ENCODE measurements around the gene IL3.

The IL3 gene

GRCh38 chr5:132073231-132074013 lies 13.0 kb downstream of the IL3 start, which contains the start of gene CSF2:
TSS of gene CSF2 (plus strand) at chr5:132073789. CDS start at chr5:132073824, 35 bp downstream.
- no peak for DNase-seq

GRCh38 chr5:132074091-132074771 lies 13.8 kb downstream of the IL3 start:
- DNase-seq = no peak

GRCh38 chr5:132074772-132075718 lies 14.6 kb downstream of the IL3 start:
- no peak for DNase-seq

- no peak for DNase-seq
Observed at GRCh38 chr5:132075719-132076077, 15.2 kb downstream of the IL3 start.

- DNase-seq = no peak
Observed at GRCh38 chr5:132076202-132076830, 15.9 kb downstream of the IL3 start.

- DNase-seq = no peak
Observed at GRCh38 chr5:132076983-132077382, 16.5 kb downstream of the IL3 start.

- no peak for DNase-seq
Observed at GRCh38 chr5:132079081-132079480, 18.6 kb downstream of the IL3 start.

- DNase-seq = no peak
Observed at GRCh38 chr5:132079619-132080018, 19.2 kb downstream of the IL3 start.

GRCh38 chr5:132080595-132080994 lies 20.1 kb downstream of the IL3 start:
- DNase-seq = no peak

GRCh38 chr5:132081458-132081857 lies 21.0 kb downstream of the IL3 start:
- no peak for DNase-seq

- DNase-seq = no peak
Observed at GRCh38 chr5:132082329-132083023, 22.0 kb downstream of the IL3 start.

- DNase-seq = no peak
Observed at GRCh38 chr5:132083071-132083678, 22.7 kb downstream of the IL3 start.

- no peak for DNase-seq
Observed at GRCh38 chr5:132085686-132086085, 25.2 kb downstream of the IL3 start.

GRCh38 chr5:132086277-132086794 lies 25.9 kb downstream of the IL3 start:
- no peak for DNase-seq

- no peak for DNase-seq
Observed at GRCh38 chr5:132087176-132087575, 26.7 kb downstream of the IL3 start.

GRCh38 chr5:132087661-132088060 lies 27.2 kb downstream of the IL3 start:
- DNase-seq = no peak

- DNase-seq = no peak
Observed at GRCh38 chr5:132089363-132089762, 28.9 kb downstream of the IL3 start.

- DNase-seq = no peak
Observed at GRCh38 chr5:132090107-132090506, 29.7 kb downstream of the IL3 start.

GRCh38 chr5:132093271-132093670 lies 32.8 kb downstream of the IL3 start:
- no peak for DNase-seq

GRCh38 chr5:132094393-132095076 lies 34.1 kb downstream of the IL3 start:
- no peak for DNase-seq

GRCh38 chr5:132095077-132095410 lies 34.6 kb downstream of the IL3 start:
- DNase-seq = no peak
